ENCODE data around the gene CFTR.
A peak's percentile ranks its signal among the peaks of the same experiment; 100 is the strongest.

The CFTR gene

DNA sequence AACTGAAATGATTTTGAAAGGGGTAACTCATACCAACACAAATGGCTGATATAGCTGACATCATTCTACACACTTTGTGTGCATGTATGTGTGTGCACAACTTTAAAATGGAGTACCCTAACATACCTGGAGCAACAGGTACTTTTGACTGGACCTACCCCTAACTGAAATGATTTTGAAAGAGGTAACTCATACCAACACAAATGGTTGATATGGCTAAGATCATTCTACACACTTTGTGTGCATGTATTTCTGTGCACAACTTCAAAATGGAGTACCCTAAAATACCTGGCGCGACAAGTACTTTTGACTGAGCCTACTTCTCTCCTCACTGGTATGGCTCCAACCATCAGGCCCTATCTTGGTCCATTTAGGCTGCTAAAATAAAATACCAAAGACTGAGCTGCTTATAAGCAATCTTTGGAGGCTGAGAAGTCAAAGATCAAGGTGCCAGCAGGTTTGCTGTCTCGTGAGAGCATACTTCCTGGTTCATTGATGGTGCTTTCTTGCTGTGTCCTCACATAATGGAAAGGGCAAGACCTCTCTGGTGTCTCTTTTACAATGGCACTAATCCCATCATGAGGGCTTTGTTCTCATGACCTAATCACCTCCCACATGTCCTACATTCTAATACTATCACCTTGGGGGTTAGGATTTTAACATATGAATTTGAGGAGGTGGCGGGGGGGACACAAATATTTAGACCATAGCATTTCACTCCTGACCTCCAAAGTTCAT is 173.3 kb downstream of the CFTR start:
- TF ChIP-seq, protein P1, sequence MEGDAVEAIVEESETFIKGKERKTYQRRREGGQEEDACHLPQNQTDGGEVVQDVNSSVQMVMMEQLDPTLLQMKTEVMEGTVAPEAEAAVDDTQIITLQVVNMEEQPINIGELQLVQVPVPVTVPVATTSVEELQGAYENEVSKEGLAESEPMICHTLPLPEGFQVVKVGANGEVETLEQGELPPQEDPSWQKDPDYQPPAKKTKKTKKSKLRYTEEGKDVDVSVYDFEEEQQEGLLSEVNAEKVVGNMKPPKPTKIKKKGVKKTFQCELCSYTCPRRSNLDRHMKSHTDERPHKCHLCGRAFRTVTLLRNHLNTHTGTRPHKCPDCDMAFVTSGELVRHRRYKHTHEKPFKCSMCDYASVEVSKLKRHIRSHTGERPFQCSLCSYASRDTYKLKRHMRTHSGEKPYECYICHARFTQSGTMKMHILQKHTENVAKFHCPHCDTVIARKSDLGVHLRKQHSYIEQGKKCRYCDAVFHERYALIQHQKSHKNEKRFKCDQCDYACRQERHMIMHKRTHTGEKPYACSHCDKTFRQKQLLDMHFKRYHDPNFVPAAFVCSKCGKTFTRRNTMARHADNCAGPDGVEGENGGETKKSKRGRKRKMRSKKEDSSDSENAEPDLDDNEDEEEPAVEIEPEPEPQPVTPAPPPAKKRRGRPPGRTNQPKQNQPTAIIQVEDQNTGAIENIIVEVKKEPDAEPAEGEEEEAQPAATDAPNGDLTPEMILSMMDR (IDR thresholded peaks at IDR 0.05; ENCODE audit: low read depth, low read length): no peak
- TF ChIP-seq EZH2phosphoT487 (IDR thresholded peaks at IDR 0.05; ENCODE audit: low read depth): no peak
- Histone ChIP-seq H3K9ac (ENCODE audit: low read length) (no peak overlapping the region), H3K4me3 (ENCODE audit: low read length) (no peak overlapping the region), H3K4me1 (ENCODE audit: low read length) (no peaks in the 10 kb centered on the region), H3K79me2 (ENCODE audit: low read length) (no peaks in the 10 kb centered on the region), H3K27ac (ENCODE audit: low read length) (no peak overlapping the region), H3K9me3 (ENCODE audit: insufficient read depth, low read length) (no peaks in the 10 kb centered on the region), H3K4me2 (ENCODE audit: low read length) (no peak overlapping the region), H4K20me1 (ENCODE audit: insufficient read depth, low read length) (no peaks in the 10 kb centered on the region), H3K36me3 (replicated peaks; ENCODE audit: low read depth, low read length) (no peaks in the 10 kb centered on the region), H2AFZ (ENCODE audit: low read depth, low read length) (0 out of 2 replicates have a peak overlapping the region, but pooled peaks have one; percentile 53), H3K27me3 (ENCODE audit: low read depth, low read length) (no peaks in the 10 kb centered on the region)

DNA sequence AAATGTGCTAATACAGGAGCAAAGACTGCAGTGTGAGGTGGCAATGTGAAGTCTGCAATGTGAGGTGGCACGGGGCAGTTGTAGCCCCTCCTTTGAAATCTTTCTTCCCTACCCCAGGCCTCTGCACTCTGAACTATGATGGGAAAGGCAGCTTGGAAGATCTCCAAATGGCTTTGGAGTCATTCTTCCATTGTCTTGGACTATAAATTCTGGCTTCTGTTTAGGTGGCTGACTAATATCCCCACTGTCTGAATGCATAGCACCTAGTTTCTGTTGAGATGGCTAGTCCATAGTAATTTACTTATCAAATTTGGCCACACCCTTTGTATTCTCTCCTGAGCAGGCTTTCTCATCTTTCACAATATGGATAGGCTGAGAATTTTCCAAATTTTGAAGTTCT is 175.0 kb downstream of the CFTR start:
- TF ChIP-seq, protein P1 (IDR thresholded peaks at IDR 0.05; ENCODE audit: low read depth, low read length): no peak
- no peak for TF ChIP-seq EZH2phosphoT487 (IDR thresholded peaks at IDR 0.05; ENCODE audit: low read depth)
- Histone ChIP-seq H3K4me1 (ENCODE audit: low read length) (no peaks in the 10 kb centered on the region), H4K20me1 (ENCODE audit: insufficient read depth, low read length) (no peaks in the 10 kb centered on the region), H3K4me2 (ENCODE audit: low read length) (no peak overlapping the region), H3K27me3 (ENCODE audit: low read depth, low read length) (no peaks in the 10 kb centered on the region), H3K27ac (ENCODE audit: low read length) (no peak overlapping the region), H3K4me3 (ENCODE audit: low read length) (no peak overlapping the region), H3K9ac (ENCODE audit: low read length) (no peak overlapping the region), H3K9me3 (ENCODE audit: insufficient read depth, low read length) (no peaks in the 10 kb centered on the region), H2AFZ (ENCODE audit: low read depth, low read length) (no peak overlapping the region), H3K79me2 (ENCODE audit: low read length) (no peaks in the 10 kb centered on the region), H3K36me3 (replicated peaks; ENCODE audit: low read depth, low read length) (no peaks in the 10 kb centered on the region)

GRCh38 chr7:117656806-117657205 is 177.0 kb downstream of the CFTR start:
- H3K27ac ChIP-seq (ENCODE audit: low read length): no peak overlapping the region
- no peaks in the 10 kb centered on the region for H3K36me3 ChIP-seq (replicated peaks; ENCODE audit: low read depth, low read length)
- no peak overlapping the region for H3K9ac ChIP-seq (ENCODE audit: low read length)
- H3K4me2 ChIP-seq (ENCODE audit: low read length): no peak overlapping the region
- H2AFZ ChIP-seq (ENCODE audit: low read depth, low read length): no peak overlapping the region
- no peaks in the 10 kb centered on the region for H3K9me3 ChIP-seq (ENCODE audit: insufficient read depth, low read length)
- H3K79me2 ChIP-seq (ENCODE audit: low read length): no peaks in the 10 kb centered on the region
- H3K27me3 ChIP-seq (ENCODE audit: low read depth, low read length): no peaks in the 10 kb centered on the region
- TF ChIP-seq, protein P1 (IDR thresholded peaks at IDR 0.05; ENCODE audit: low read depth, low read length): no peak
- TF ChIP-seq EZH2phosphoT487 (IDR thresholded peaks at IDR 0.05; ENCODE audit: low read depth): no peak
- H3K4me3 ChIP-seq (ENCODE audit: low read length): no peak overlapping the region
- H3K4me1 ChIP-seq (ENCODE audit: low read length): no peaks in the 10 kb centered on the region
- H4K20me1 ChIP-seq (ENCODE audit: insufficient read depth, low read length): no peaks in the 10 kb centered on the region

DNA sequence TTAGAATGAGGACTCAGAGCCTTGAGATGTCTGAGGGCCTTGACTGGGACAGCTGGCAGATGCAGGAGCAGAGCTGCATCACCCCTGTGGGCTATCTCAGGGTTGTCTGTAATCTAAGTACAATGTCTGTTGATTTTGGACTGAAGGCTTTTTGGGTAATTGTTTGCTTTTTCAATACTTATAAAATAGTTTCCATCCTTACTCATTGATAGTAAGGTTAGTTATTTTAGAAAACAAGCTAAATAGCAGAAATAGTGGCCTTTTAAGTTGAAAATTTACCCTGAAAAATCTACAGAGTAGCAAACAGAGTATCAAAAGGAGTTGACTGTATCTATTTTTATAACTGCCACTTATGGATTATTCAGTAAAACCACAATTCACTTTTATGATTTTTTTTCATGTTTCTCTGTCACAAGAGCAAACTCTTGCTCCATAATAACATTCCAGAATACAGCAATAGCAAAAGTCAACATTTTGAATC is 179.7 kb downstream of the CFTR start:
- Histone ChIP-seq H4K20me1 (ENCODE audit: insufficient read depth, low read length) (no peaks in the 10 kb centered on the region), H3K4me1 (ENCODE audit: low read length) (no peaks in the 10 kb centered on the region), H3K36me3 (replicated peaks; ENCODE audit: low read depth, low read length) (no peaks in the 10 kb centered on the region), H3K27me3 (ENCODE audit: low read depth, low read length) (no peaks in the 10 kb centered on the region), H3K9ac (ENCODE audit: low read length) (no peak overlapping the region), H3K9me3 (ENCODE audit: insufficient read depth, low read length) (no peaks in the 10 kb centered on the region), H3K27ac (ENCODE audit: low read length) (no peak overlapping the region), H2AFZ (ENCODE audit: low read depth, low read length) (no peak overlapping the region), H3K79me2 (ENCODE audit: low read length) (no peaks in the 10 kb centered on the region), H3K4me2 (ENCODE audit: low read length) (no peak overlapping the region), H3K4me3 (ENCODE audit: low read length) (no peak overlapping the region)
- TF ChIP-seq, protein P1 (IDR thresholded peaks at IDR 0.05; ENCODE audit: low read depth, low read length): no peak
- TF ChIP-seq EZH2phosphoT487 (IDR thresholded peaks at IDR 0.05; ENCODE audit: low read depth): no peak

All from OCI-LY3 (cell line).